ENCODE data around the gene RAB7A. TPM values are rescaled to one million over a fixed set of nuclear protein-coding genes. Genes with fewer than 3 reads are reported as not detected.
A peak's percentile ranks its signal among the peaks of the same experiment; 100 is the strongest.

Gene RAB7A
- total RNA-seq, 1 experiment from 2014 or later, result 233 TPM

- RAD21 ChIA-PET (ENCODE audit: low non-redundant PET in 1 of 2, low total read pairs in 2 of 2, uncharacterized antibody in 2 of 2, unreplicated experiment in 2 of 2), result no interaction called here
- H4K20me1 ChIP-seq (ENCODE audit: insufficient read depth), result no peaks in the 10 kb centered on the region
- no peaks in the 10 kb centered on the region for H3K27me3 ChIP-seq (ENCODE audit: insufficient read depth, low read length)
- no peak overlapping the region for H3K4me3 ChIP-seq (replicated peaks in 1 of 2; ENCODE audit: low read depth in 1 of 2, low read length in 2 of 2)
- TF ChIP-seq SRF (IDR thresholded peaks at IDR 0.05; ENCODE audit: low read depth) (no peak), RAD21 (IDR thresholded peaks at IDR 0.05; ENCODE audit: low read depth) (peak; percentile 66), MAX (IDR thresholded peaks at IDR 0.05) (no peak), EZH2phosphoT487 (IDR thresholded peaks at IDR 0.05; ENCODE audit: borderline replicate concordance) (no peak), YY1 (IDR thresholded peaks at IDR 0.05; ENCODE audit: extremely low read depth, insufficient replicate concordance, low read depth, low read length) (no peak)
- TF ChIP-seq, protein P1, sequence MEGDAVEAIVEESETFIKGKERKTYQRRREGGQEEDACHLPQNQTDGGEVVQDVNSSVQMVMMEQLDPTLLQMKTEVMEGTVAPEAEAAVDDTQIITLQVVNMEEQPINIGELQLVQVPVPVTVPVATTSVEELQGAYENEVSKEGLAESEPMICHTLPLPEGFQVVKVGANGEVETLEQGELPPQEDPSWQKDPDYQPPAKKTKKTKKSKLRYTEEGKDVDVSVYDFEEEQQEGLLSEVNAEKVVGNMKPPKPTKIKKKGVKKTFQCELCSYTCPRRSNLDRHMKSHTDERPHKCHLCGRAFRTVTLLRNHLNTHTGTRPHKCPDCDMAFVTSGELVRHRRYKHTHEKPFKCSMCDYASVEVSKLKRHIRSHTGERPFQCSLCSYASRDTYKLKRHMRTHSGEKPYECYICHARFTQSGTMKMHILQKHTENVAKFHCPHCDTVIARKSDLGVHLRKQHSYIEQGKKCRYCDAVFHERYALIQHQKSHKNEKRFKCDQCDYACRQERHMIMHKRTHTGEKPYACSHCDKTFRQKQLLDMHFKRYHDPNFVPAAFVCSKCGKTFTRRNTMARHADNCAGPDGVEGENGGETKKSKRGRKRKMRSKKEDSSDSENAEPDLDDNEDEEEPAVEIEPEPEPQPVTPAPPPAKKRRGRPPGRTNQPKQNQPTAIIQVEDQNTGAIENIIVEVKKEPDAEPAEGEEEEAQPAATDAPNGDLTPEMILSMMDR (IDR thresholded peaks at IDR 0.05 in 2 of 3, conservative IDR thresholded peaks at IDR 0.05 in 1 of 3; ENCODE audit: borderline replicate concordance in 1 of 3, insufficient read depth in 1 of 3, low read depth in 2 of 3, low read length in 2 of 3), result peak; percentile 15 to 53 (median 24); a peak in 3 of 6 replicates
- H2AFZ ChIP-seq (ENCODE audit: low read depth, low read length, poor library complexity, severe bottlenecking), result no peak overlapping the region
- intact Hi-C loops (cut with micrococcal nuclease), result no loop called here
- CTCF ChIA-PET, result interaction anchor here (1.0 kb wide), 1 partner anchor 13 kb away, joined by 3 read pairs; no protein-coding TSS in a partner anchor
- H3K9ac ChIP-seq (ENCODE audit: low read length), result no peak overlapping the region
- peaks cover 0 to 10% of the 10 kb centered on the region in 2 experiments; a peak in 2 of 4 replicates for H3K9me3 ChIP-seq (ENCODE audit: control insufficient read depth in 1 of 2, insufficient read depth in 1 of 2, low read depth in 1 of 2, low read length in 2 of 2)
- H3K4me2 ChIP-seq (ENCODE audit: low read length), result no peak overlapping the region
- no TSS peak for BruUV-seq (replicated peaks)
- ATAC-seq (no peak), DNase-seq (ENCODE audit: low read depth, low spot score) (no peak)
- no peak overlapping the region for H3K27ac ChIP-seq (ENCODE audit: low read depth, low read length)
- no peaks in the 10 kb centered on the region for H3K9me2 ChIP-seq (ENCODE audit: insufficient read depth)
- H3K4me1 ChIP-seq (ENCODE audit: control insufficient read depth in 1 of 2, insufficient read depth in 2 of 2, low read length in 2 of 2), result peaks cover 5 to 15% of the 10 kb centered on the region in 2 experiments; a peak in 3 of 4 replicates
- no peaks in the 10 kb centered on the region for H3K79me2 ChIP-seq (ENCODE audit: insufficient read depth, low read length)
- no peaks in the 10 kb centered on the region for H3K36me3 ChIP-seq (ENCODE audit: control insufficient read depth in 1 of 2, insufficient read depth in 2 of 2, low read length in 2 of 2)
- POLR2A ChIA-PET, result no interaction called here
Observed at GRCh38 chr3:128849911-128850455, 124.0 kb downstream of the RAB7A start.

- RAD21 ChIA-PET (ENCODE audit: low non-redundant PET in 1 of 2, low total read pairs in 2 of 2, uncharacterized antibody in 2 of 2, unreplicated experiment in 2 of 2), result no interaction called here
- peaks cover 0 to 14% of the 10 kb centered on the region in 2 experiments; a peak in 2 of 4 replicates for H3K9me3 ChIP-seq (ENCODE audit: control insufficient read depth in 1 of 2, insufficient read depth in 1 of 2, low read depth in 1 of 2, low read length in 2 of 2)
- no peak overlapping the region for H3K27ac ChIP-seq (ENCODE audit: low read depth, low read length)
- no peaks in the 10 kb centered on the region for H3K27me3 ChIP-seq (ENCODE audit: insufficient read depth, low read length)
- H3K36me3 ChIP-seq (ENCODE audit: control insufficient read depth in 1 of 2, insufficient read depth in 2 of 2, low read length in 2 of 2), result no peaks in the 10 kb centered on the region
- H4K20me1 ChIP-seq (ENCODE audit: insufficient read depth), result no peaks in the 10 kb centered on the region
- no peak overlapping the region for H3K4me2 ChIP-seq (ENCODE audit: low read length)
- BruUV-seq (replicated peaks), result no TSS peak
- ATAC-seq (no peak), DNase-seq (ENCODE audit: low read depth, low spot score) (no peak)
- no peak overlapping the region for H3K4me3 ChIP-seq (replicated peaks in 1 of 2; ENCODE audit: low read depth in 1 of 2, low read length in 2 of 2)
- no peaks in the 10 kb centered on the region for H3K79me2 ChIP-seq (ENCODE audit: insufficient read depth, low read length)
- POLR2A ChIA-PET, result no interaction called here
- intact Hi-C loops (cut with micrococcal nuclease), result no loop called here
- no peaks in the 10 kb centered on the region for H3K9me2 ChIP-seq (ENCODE audit: insufficient read depth)
- no peak overlapping the region for H2AFZ ChIP-seq (ENCODE audit: low read depth, low read length, poor library complexity, severe bottlenecking)
- CTCF ChIA-PET, result interaction anchor here (1.0 kb wide), 1 partner anchor 13 kb away, joined by 3 read pairs; no protein-coding TSS in a partner anchor
- no peak overlapping the region for H3K9ac ChIP-seq (ENCODE audit: low read length)
- H3K4me1 ChIP-seq (ENCODE audit: control insufficient read depth in 1 of 2, insufficient read depth in 2 of 2, low read length in 2 of 2), result peaks cover 1 to 10% of the 10 kb centered on the region in 2 experiments; a peak in 3 of 4 replicates
- TF ChIP-seq FOSL1 (IDR thresholded peaks at IDR 0.05; ENCODE audit: low read depth) (no peak), MAX (IDR thresholded peaks at IDR 0.05) (no peak), TCF7L2 (IDR thresholded peaks at IDR 0.05; ENCODE audit: borderline replicate concordance, extremely low read depth, insufficient read depth, insufficient read length) (no peak), CBX3 (IDR thresholded peaks at IDR 0.05; ENCODE audit: low read depth) (no peak), RAD21 (IDR thresholded peaks at IDR 0.05; ENCODE audit: low read depth) (no peak), YY1 (IDR thresholded peaks at IDR 0.05; ENCODE audit: extremely low read depth, insufficient replicate concordance, low read depth, low read length) (no peak), EZH2phosphoT487 (IDR thresholded peaks at IDR 0.05; ENCODE audit: borderline replicate concordance) (no peak), EGR1 (IDR thresholded peaks at IDR 0.05; ENCODE audit: low read depth) (no peak), SIN3A (IDR thresholded peaks at IDR 0.05; ENCODE audit: low read depth) (no peak), SP1 (IDR thresholded peaks at IDR 0.05; ENCODE audit: low read depth) (no peak), CEBPB (IDR thresholded peaks at IDR 0.05; ENCODE audit: low read depth) (no peak), ELF1 (IDR thresholded peaks at IDR 0.05; ENCODE audit: borderline replicate concordance, low read depth) (no peak), JUND (IDR thresholded peaks at IDR 0.05) (no peak), ZNF274 (IDR thresholded peaks at IDR 0.05; ENCODE audit: low read depth, low read length) (no peak)
- TF ChIP-seq, protein P2, sequence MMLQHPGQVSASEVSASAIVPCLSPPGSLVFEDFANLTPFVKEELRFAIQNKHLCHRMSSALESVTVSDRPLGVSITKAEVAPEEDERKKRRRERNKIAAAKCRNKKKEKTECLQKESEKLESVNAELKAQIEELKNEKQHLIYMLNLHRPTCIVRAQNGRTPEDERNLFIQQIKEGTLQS (IDR thresholded peaks at IDR 0.05), result no peak
Observed at GRCh38 chr3:128850544-128850943, 124.6 kb downstream of the RAB7A start.

Data from HCT116 (cell line).